Measurements from ENCODE around the gene EPO. TPM values are rescaled to one million over a fixed set of nuclear protein-coding genes. Genes with fewer than 3 reads are reported as not detected.
A peak's percentile ranks its signal among the peaks of the same experiment; 100 is the strongest.
"Not testable (repeated sequence)": the region's sequence is repeated elsewhere in the genome, so short reads cannot be mapped to it uniquely, and the experiment has no call there.

EPO gene
- total RNA-seq, 1 donor from 2014 or later, result not detected

DNA sequence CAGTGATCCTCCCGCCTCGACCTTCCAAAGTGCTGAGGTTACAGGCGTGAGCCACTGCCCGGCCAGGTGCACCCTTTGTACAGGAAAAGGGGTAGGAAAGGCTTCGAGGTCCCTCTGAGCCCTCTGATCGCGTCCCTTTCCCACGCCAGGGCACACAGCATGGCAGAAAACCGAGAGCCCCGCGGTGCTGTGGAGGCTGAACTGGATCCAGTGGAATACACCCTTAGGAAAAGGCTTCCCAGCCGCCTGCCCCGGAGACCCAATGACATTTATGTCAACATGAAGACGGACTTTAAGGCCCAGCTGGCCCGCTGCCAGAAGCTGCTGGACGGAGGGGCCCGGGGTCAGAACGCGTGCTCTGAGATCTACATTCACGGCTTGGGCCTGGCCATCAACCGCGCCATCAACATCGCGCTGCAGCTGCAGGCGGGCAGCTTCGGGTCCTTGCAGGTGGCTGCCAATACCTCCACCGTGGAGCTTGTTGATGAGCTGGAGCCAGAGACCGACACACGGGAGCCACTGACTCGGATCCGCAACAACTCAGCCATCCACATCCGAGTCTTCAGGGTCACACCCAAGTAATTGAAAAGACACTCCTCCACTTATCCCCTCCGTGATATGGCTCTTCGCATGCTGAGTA, 13.5 kb upstream of the EPO start:
- H3K27ac Mint-ChIP-seq (ENCODE audit: unreplicated experiment), result peak overlapping the region; percentile 89

DNA sequence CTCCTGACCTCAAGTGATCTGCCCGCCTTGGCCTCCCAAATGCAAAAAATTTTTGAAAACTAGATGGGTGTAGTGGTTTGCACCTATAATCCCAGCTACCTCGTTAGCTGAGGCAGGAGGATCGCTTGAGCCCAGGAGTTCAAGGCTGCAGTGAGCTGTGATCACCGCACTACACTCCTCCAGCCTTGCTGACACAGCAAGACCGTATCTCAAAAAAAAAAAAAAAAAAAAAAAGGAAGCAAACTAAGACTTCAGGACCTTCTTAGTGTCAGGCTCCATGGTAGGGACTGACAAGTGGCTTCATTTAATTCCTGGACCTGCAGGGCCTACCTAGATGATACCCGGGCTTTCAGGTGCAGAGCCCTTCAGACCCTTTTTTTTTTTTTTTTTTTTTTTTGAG, 11.9 kb upstream of the EPO start:
- H3K4me3 Mint-ChIP-seq (ENCODE audit: unreplicated experiment), result no peak overlapping the region
- H3K9me3 Mint-ChIP-seq (ENCODE audit: low read depth), result no peaks in the 10 kb centered on the region

More for the DNA sequence above, 13.5 kb upstream of the EPO start:
- Mint-ChIP-seq H3K27me3 (ENCODE audit: low read depth) (peaks cover 4% of the 10 kb centered on the region), H3K4me3 (ENCODE audit: unreplicated experiment) (peak overlapping the region; percentile 96), H3K4me1 (ENCODE audit: low read depth) (peaks cover 12% of the 10 kb centered on the region), H3K36me3 (ENCODE audit: low read depth) (peaks cover 1% of the 10 kb centered on the region), H3K9me3 (ENCODE audit: low read depth) (no peaks in the 10 kb centered on the region)
- TF ChIP-seq, protein P1, sequence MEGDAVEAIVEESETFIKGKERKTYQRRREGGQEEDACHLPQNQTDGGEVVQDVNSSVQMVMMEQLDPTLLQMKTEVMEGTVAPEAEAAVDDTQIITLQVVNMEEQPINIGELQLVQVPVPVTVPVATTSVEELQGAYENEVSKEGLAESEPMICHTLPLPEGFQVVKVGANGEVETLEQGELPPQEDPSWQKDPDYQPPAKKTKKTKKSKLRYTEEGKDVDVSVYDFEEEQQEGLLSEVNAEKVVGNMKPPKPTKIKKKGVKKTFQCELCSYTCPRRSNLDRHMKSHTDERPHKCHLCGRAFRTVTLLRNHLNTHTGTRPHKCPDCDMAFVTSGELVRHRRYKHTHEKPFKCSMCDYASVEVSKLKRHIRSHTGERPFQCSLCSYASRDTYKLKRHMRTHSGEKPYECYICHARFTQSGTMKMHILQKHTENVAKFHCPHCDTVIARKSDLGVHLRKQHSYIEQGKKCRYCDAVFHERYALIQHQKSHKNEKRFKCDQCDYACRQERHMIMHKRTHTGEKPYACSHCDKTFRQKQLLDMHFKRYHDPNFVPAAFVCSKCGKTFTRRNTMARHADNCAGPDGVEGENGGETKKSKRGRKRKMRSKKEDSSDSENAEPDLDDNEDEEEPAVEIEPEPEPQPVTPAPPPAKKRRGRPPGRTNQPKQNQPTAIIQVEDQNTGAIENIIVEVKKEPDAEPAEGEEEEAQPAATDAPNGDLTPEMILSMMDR (IDR thresholded peaks at IDR 0.05), result no peak
- DNase-seq (ENCODE audit: low spot score), result no peak

DNA sequence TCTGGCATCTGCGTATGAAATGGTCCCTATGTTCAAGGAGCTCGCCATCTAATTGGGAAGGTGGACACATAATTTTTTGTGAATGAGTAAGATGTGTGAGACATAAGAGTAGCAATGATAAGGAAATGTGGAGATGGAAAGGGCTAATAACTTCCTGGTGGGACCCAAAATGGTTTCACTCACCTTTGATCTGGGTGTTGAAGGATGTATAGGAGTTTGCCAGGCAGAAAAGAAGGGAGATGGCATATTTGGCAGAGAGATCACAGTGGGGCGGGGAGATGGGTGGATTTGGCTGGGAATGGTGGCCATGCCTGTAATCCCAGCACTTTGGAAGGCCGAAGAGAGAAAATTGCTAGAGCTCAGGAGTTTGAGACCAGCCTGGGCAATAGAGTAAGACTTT, 9.8 kb upstream of the EPO start:
- Mint-ChIP-seq H3K36me3 (ENCODE audit: low read depth) (peaks cover 1% of the 10 kb centered on the region), H3K27ac (ENCODE audit: unreplicated experiment) (no peak overlapping the region), H3K4me1 (ENCODE audit: low read depth) (peaks cover 12% of the 10 kb centered on the region), H3K9me3 (ENCODE audit: low read depth) (no peaks in the 10 kb centered on the region), H3K4me3 (ENCODE audit: unreplicated experiment) (no peak overlapping the region), H3K27me3 (ENCODE audit: low read depth) (no peaks in the 10 kb centered on the region)
- TF ChIP-seq, protein P1 (IDR thresholded peaks at IDR 0.05), result no peak
- DNase-seq (ENCODE audit: low spot score), result no peak

More for the DNA sequence above, 11.9 kb upstream of the EPO start:
- Mint-ChIP-seq H3K27ac (ENCODE audit: unreplicated experiment) (no peak overlapping the region), H3K36me3 (ENCODE audit: low read depth) (peaks cover 1% of the 10 kb centered on the region), H3K4me1 (ENCODE audit: low read depth) (peaks cover 12% of the 10 kb centered on the region), H3K27me3 (ENCODE audit: low read depth) (no peaks in the 10 kb centered on the region)
- no peak for DNase-seq (ENCODE audit: low spot score)
- TF ChIP-seq, protein P1 (IDR thresholded peaks at IDR 0.05), result no peak

DNA sequence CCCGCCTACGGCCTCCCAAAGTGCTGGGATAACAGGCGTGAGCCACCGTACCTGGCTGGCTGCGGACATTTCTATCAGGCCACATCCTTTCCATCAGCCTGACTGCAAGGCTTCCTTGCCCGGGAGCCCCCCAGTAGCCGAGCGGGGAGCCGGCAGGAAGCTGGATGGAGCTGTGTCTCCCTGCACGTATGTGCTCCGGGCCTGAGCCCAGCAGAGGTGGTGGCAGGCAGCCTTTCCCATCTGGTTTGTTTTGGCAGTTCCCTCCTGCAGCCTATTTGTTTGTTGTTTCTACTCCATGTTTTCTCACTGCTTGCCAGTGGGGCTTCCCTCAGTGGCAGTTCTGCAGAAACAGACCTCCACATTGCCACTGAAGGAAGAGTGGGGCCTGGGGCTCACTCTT, 8.9 kb upstream of the EPO start:
- Mint-ChIP-seq H3K4me1 (ENCODE audit: low read depth) (peaks cover 11% of the 10 kb centered on the region), H3K27me3 (ENCODE audit: low read depth) (no peaks in the 10 kb centered on the region), H3K36me3 (ENCODE audit: low read depth) (peaks cover 1% of the 10 kb centered on the region), H3K9me3 (ENCODE audit: low read depth) (no peaks in the 10 kb centered on the region), H3K27ac (ENCODE audit: unreplicated experiment) (no peak overlapping the region), H3K4me3 (ENCODE audit: unreplicated experiment) (no peak overlapping the region)
- no peak for DNase-seq (ENCODE audit: low spot score)
- TF ChIP-seq, protein P1 (IDR thresholded peaks at IDR 0.05), result no peak

DNA sequence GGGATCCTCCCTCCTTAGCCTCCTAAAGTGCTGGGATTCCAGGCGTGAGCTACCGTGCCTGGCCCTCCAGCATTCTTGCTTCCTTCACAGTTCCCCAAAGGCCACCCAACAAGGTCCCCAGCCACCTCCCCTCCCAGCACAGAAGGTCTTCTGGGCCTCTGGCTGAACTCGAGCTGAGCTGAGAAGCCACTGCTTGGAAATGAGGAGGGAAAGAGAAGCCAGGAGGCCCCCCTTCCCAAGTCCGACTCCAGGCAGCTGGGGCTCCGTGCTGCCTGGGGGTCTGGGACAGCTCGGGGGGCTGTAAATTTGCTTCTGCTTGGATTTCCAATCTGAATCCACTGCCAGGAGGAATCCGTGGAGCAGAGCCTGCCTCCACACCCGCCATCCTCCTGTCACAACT, 5.5 kb upstream of the EPO start:
- Mint-ChIP-seq H3K36me3 (ENCODE audit: low read depth) (peaks cover 7% of the 10 kb centered on the region), H3K27ac (ENCODE audit: unreplicated experiment) (no peak overlapping the region), H3K9me3 (ENCODE audit: low read depth) (peaks cover 14% of the 10 kb centered on the region), H3K4me3 (ENCODE audit: unreplicated experiment) (no peak overlapping the region), H3K27me3 (ENCODE audit: low read depth) (peaks cover 7% of the 10 kb centered on the region), H3K4me1 (ENCODE audit: low read depth) (no peaks in the 10 kb centered on the region)
- no peak for DNase-seq (ENCODE audit: low spot score)
- TF ChIP-seq, protein P1 (IDR thresholded peaks at IDR 0.05), result no peak

DNA sequence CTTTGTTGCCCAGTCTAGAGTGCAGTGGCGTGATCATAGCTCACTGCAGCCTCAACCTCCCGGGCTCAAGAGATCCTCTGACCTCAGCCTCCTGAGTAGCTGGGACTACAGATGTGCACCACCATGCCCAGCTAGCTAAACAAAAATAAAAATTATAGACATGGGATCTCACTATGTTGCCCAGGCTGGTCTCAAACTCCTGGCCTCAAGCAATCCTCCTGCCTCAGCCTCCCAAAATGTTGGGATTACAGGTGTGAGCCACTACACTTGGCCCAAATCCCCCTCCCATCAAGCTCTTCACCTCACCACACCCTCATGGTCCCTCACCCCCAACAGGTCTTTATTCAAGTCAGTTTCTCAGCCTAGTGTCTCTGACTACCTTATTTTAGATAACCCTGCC, 3.2 kb upstream of the EPO start:
- not testable (repeated sequence) for H3K4me1 Mint-ChIP-seq (ENCODE audit: low read depth); H3K36me3 Mint-ChIP-seq (ENCODE audit: low read depth); H3K27ac Mint-ChIP-seq (ENCODE audit: unreplicated experiment); DNase-seq (ENCODE audit: low spot score); H3K4me3 Mint-ChIP-seq (ENCODE audit: unreplicated experiment)
- peaks cover 21% of the 10 kb centered on the region for H3K27me3 Mint-ChIP-seq (ENCODE audit: low read depth)
- peaks cover 14% of the 10 kb centered on the region for H3K9me3 Mint-ChIP-seq (ENCODE audit: low read depth)

All from chondrocyte (in vitro differentiated cells).